Urinary bladder (tissue), 4 donors: ENCODE data around the gene SPRR2B. TPM values are rescaled to one million over a fixed set of nuclear protein-coding genes. Genes with fewer than 3 reads are reported as not detected.
"Not testable (repeated sequence)": the region's sequence is repeated elsewhere in the genome, so short reads cannot be mapped to it uniquely, and the experiment has no call there.

Experiments
- DNase-seq: peaks from one replicate; pipeline ENCODE4 v3.0.0-alpha.2; 2015; ENCODE audit errors: extremely low spot score
- H3K27ac ChIP-seq: one replicate; pipeline ENCODE4 v1.5.1; 2013; ENCODE audit warnings: low read depth, mild to moderate bottlenecking, moderate library complexity
- H3K36me3 ChIP-seq: one replicate; pipeline ENCODE4 v1.6.1; 2013; ENCODE audit warnings: mild to moderate bottlenecking, moderate library complexity; ENCODE audit not compliant: insufficient read depth
- H3K4me1 ChIP-seq: one replicate; pipeline ENCODE4 v1.6.1; 2013; ENCODE audit warnings: mild to moderate bottlenecking, moderate library complexity; ENCODE audit not compliant: insufficient read depth
- H3K4me3 ChIP-seq: one replicate; pipeline ENCODE4 v1.5.1; 2013; ENCODE audit warnings: low read depth, low read length
- WGBS: extraction: QIAGEN DNeasy Blood & Tissue Kit; methylation state at CpG from one replicate; pipeline ENCODE4 v1.1.7; 2013; 5-methylcytosine and 5-hydroxymethylcytosine counted together
- polyA plus RNA-seq: library from polyadenylated mRNA; stranded (reverse); fragments of 200-250 nt; gene quantifications from one replicate; pipeline ENCODE4 v1.2.3, GENCODE V29; 2013
- small RNA-seq: library from RNA; depleted of rRNA; stranded (forward); fragments of <200 nt; gene quantifications from one replicate; pipeline ENCODE3, GENCODE V24; 2014
- total RNA-seq: library from RNA; depleted of rRNA; stranded (reverse); fragments of >200 nt; gene quantifications from one replicate; pipeline ENCODE4 v1.2.3, GENCODE V29; 2014
- donor health status: healthy with polysubstance abuse.
- donor health status: healthy.

The SPRR2B gene
- total and polyA plus RNA-seq, 2 donors = not detected

GRCh38 chr1:153023109-153023508, 48.3 kb downstream of the SPRR2B start:
- H3K4me1 ChIP-seq = no peaks in the 10 kb centered on the region
- H3K27ac ChIP-seq = no peak overlapping the region
- WGBS = 83% methylated on average over 7 of the region's 7 CpGs
- H3K36me3 ChIP-seq = no peaks in the 10 kb centered on the region
- no peak overlapping the region for H3K4me3 ChIP-seq
- DNase-seq = no peak

- not testable (repeated sequence) for H3K4me1 ChIP-seq, H3K36me3 ChIP-seq, DNase-seq, H3K27ac ChIP-seq, H3K4me3 ChIP-seq
- WGBS = 14% methylated on average over 9 of the region's 9 CpGs
These were observed 49.1 kb downstream of the SPRR2B start for GRCh38 chr1:153022340-153022739.

- H3K36me3 ChIP-seq, DNase-seq, H3K4me3 ChIP-seq, H3K27ac ChIP-seq, H3K4me1 ChIP-seq: not testable (repeated sequence)
- 16% methylated on average over 2 of the region's 2 CpGs for WGBS
These were observed 49.6 kb downstream of the SPRR2B start for GRCh38 chr1:153021829-153022228.

Small RNAs within 50 kb of the gene (small RNA-seq; reads per million reads assigned to genes)
- gene AL356867.1 = not detected

Other genes with a start within 250 kb of the SPRR2B start
- gene LCE1A, start 244.1 kb downstream of the SPRR2B start, total RNA-seq = not detected
- gene LCE1A, start 244.1 kb downstream of the SPRR2B start, polyA plus RNA-seq = not detected
- not detected for gene LCE6A, start 228.8 kb downstream of the SPRR2B start, total RNA-seq
- gene LCE6A, start 228.8 kb downstream of the SPRR2B start, polyA plus RNA-seq = not detected
- gene LCE7A, start 211.6 kb downstream of the SPRR2B start, total RNA-seq = not detected
- gene LCE7A, start 211.6 kb downstream of the SPRR2B start, polyA plus RNA-seq = not detected
- not detected for gene SMCP, start 193.3 kb downstream of the SPRR2B start, total RNA-seq
- gene SMCP, start 193.3 kb downstream of the SPRR2B start, polyA plus RNA-seq = not detected
- gene IVL, start 163.1 kb downstream of the SPRR2B start, total RNA-seq = 2.7 TPM
- gene IVL, start 163.1 kb downstream of the SPRR2B start, polyA plus RNA-seq = 9.5 TPM
- not detected for gene SPRR5, start 124.4 kb downstream of the SPRR2B start, total RNA-seq
- not detected for gene SPRR5, start 124.4 kb downstream of the SPRR2B start, polyA plus RNA-seq
- not detected for gene SPRR4, start 101.0 kb downstream of the SPRR2B start, total RNA-seq
- not detected for gene SPRR4, start 101.0 kb downstream of the SPRR2B start, polyA plus RNA-seq
- not detected for gene SPRR1A, start 87.5 kb downstream of the SPRR2B start, total RNA-seq
- gene SPRR1A, start 87.5 kb downstream of the SPRR2B start, polyA plus RNA-seq = not detected
- gene SPRR3, start 69.9 kb downstream of the SPRR2B start, total RNA-seq = 10.0 TPM
- gene SPRR3, start 69.9 kb downstream of the SPRR2B start, polyA plus RNA-seq = 0.65 TPM
- gene SPRR1B, start 40.4 kb downstream of the SPRR2B start, total RNA-seq = not detected
- gene SPRR1B, start 40.4 kb downstream of the SPRR2B start, polyA plus RNA-seq = not detected
- gene SPRR2D, start 30.5 kb downstream of the SPRR2B start, total RNA-seq = not detected
- gene SPRR2D, start 30.5 kb downstream of the SPRR2B start, polyA plus RNA-seq = not detected
- not detected for gene SPRR2A, start 14.1 kb downstream of the SPRR2B start, total RNA-seq
- not detected for gene SPRR2A, start 14.1 kb downstream of the SPRR2B start, polyA plus RNA-seq
- not detected for gene SPRR2E, start 22.9 kb upstream of the SPRR2B start, total RNA-seq
- not detected for gene SPRR2E, start 22.9 kb upstream of the SPRR2B start, polyA plus RNA-seq
- gene SPRR2F, start 41.9 kb upstream of the SPRR2B start, total RNA-seq = not detected
- not detected for gene SPRR2F, start 41.9 kb upstream of the SPRR2B start, polyA plus RNA-seq
- not detected for gene SPRR2G, start 79.3 kb upstream of the SPRR2B start, total RNA-seq
- gene SPRR2G, start 79.3 kb upstream of the SPRR2B start, polyA plus RNA-seq = not detected
- not detected for gene LELP1, start 131.8 kb upstream of the SPRR2B start, total RNA-seq
- gene LELP1, start 131.8 kb upstream of the SPRR2B start, polyA plus RNA-seq = not detected
- gene PRR9, start 146.0 kb upstream of the SPRR2B start, total RNA-seq = not detected
- not detected for gene PRR9, start 146.0 kb upstream of the SPRR2B start, polyA plus RNA-seq
- not detected for gene LORICRIN, start 188.1 kb upstream of the SPRR2B start, total RNA-seq
- not detected for gene LORICRIN, start 188.1 kb upstream of the SPRR2B start, polyA plus RNA-seq
- not detected for gene PGLYRP3, start 241.3 kb upstream of the SPRR2B start, total RNA-seq
- gene PGLYRP3, start 241.3 kb upstream of the SPRR2B start, polyA plus RNA-seq = not detected